HEK293 (cell line): Measurements from ENCODE around the gene LBHD1.
A peak's percentile ranks its signal among the peaks of the same experiment; 100 is the strongest.

Source experiments
- GLI2 ChIP-seq: fragments of 450-650 bp; formaldehyde crosslinking; IDR thresholded peaks from 2 replicates; pipeline ENCODE4; 2017; ENCODE audit warnings: missing biosample characterization, missing genetic modification characterization, low read depth, borderline replicate concordance
- HOXC10 ChIP-seq: sonication (generic); formaldehyde crosslinking; IDR thresholded peaks from 2 replicates; pipeline ENCODE4 v1.8.1; 2023; ENCODE audit warnings: mild to moderate bottlenecking, missing genetic modification reagents
- KLF16 ChIP-seq: fragments of 450-650 bp; formaldehyde crosslinking; IDR thresholded peaks from 2 replicates; pipeline ENCODE4 v1.5.1; 2017; ENCODE audit warnings: missing biosample characterization, missing genetic modification characterization
- MEIS1 ChIP-seq: sonication (generic); formaldehyde crosslinking; IDR thresholded peaks from 2 replicates; pipeline ENCODE4 v1.8.1; 2022; ENCODE audit warnings: missing genetic modification reagents, mild to moderate bottlenecking, borderline replicate concordance
- SCRT2 ChIP-seq: fragments of 450-650 bp; formaldehyde crosslinking; IDR thresholded peaks from 2 replicates; pipeline ENCODE4 v1.5.1; 2016; ENCODE audit warnings: missing biosample characterization, missing genetic modification characterization
- ZFHX2 ChIP-seq: fragments of 450-650 bp; formaldehyde crosslinking; conservative IDR thresholded peaks from 2 replicates; pipeline ENCODE4 v1.5.1; 2016; ENCODE audit warnings: missing biosample characterization, missing genetic modification characterization
- ZFP69B ChIP-seq: fragments of 450-650 bp; formaldehyde crosslinking; IDR thresholded peaks from 2 replicates; pipeline ENCODE4 v1.5.1; 2016; ENCODE audit warnings: missing biosample characterization, missing genetic modification characterization
- ZIC2 ChIP-seq: fragments of 450-650 bp; formaldehyde crosslinking; IDR thresholded peaks from 2 replicates; pipeline ENCODE4 v1.5.1; 2016; ENCODE audit warnings: missing biosample characterization, missing genetic modification characterization
- ZNF112 ChIP-seq: fragments of 450-650 bp; formaldehyde crosslinking; IDR thresholded peaks from 2 replicates; pipeline ENCODE4 v1.5.0; 2017; ENCODE audit warnings: missing biosample characterization, missing genetic modification characterization
- ZNF133 ChIP-seq: fragments of 450-650 bp; formaldehyde crosslinking; IDR thresholded peaks from 2 replicates; pipeline ENCODE4 v1.5.1; 2016; ENCODE audit warnings: missing biosample characterization, missing genetic modification characterization
- ZNF140 ChIP-seq: fragments of 450-650 bp; formaldehyde crosslinking; IDR thresholded peaks from 2 replicates; pipeline ENCODE4 v1.5.1; 2016; ENCODE audit warnings: missing biosample characterization, missing genetic modification characterization
- ZNF16 ChIP-seq: fragments of 450-650 bp; formaldehyde crosslinking; IDR thresholded peaks from 2 replicates; pipeline ENCODE4 v1.5.1; 2016; ENCODE audit warnings: low read depth, missing biosample characterization, missing genetic modification characterization
- ZNF24 ChIP-seq: fragments of 450-650 bp; formaldehyde crosslinking; IDR thresholded peaks from 2 replicates; pipeline ENCODE4 v1.5.1; 2016; ENCODE audit warnings: missing biosample characterization, missing genetic modification characterization
- ZNF391 ChIP-seq: fragments of 450-650 bp; formaldehyde crosslinking; IDR thresholded peaks from 2 replicates; pipeline ENCODE4 v1.5.1; 2016; ENCODE audit warnings: low read depth, missing biosample characterization, missing genetic modification characterization, borderline replicate concordance
- ZNF416 ChIP-seq: fragments of 450-650 bp; formaldehyde crosslinking; IDR thresholded peaks from 2 replicates; pipeline ENCODE4 v1.5.1; 2016; ENCODE audit warnings: missing biosample characterization, missing genetic modification characterization
- ZNF433 ChIP-seq: fragments of 450-650 bp; formaldehyde crosslinking; IDR thresholded peaks from 2 replicates; pipeline ENCODE4 v1.5.1; 2016; ENCODE audit warnings: missing biosample characterization, missing genetic modification characterization, low read depth
- ZNF521 ChIP-seq: fragments of 450-650 bp; formaldehyde crosslinking; IDR thresholded peaks from 2 replicates; pipeline ENCODE4 v1.5.1; 2017; ENCODE audit warnings: missing biosample characterization, mild to moderate bottlenecking, missing genetic modification characterization
- ZNF529 ChIP-seq: fragments of 450-650 bp; formaldehyde crosslinking; IDR thresholded peaks from 2 replicates; pipeline ENCODE4 v1.5.1; 2017; ENCODE audit warnings: missing genetic modification characterization, missing biosample characterization; ENCODE audit not compliant: insufficient replicate concordance
- ZNF549 ChIP-seq: fragments of 450-650 bp; IDR thresholded peaks from 2 replicates; pipeline ENCODE4 v1.5.1; 2018; ENCODE audit warnings: missing biosample characterization, missing genetic modification characterization, mild to moderate bottlenecking, inconsistent platforms, moderate library complexity
- ZNF561 ChIP-seq: fragments of 450-650 bp; IDR thresholded peaks from 2 replicates; pipeline ENCODE4 v1.5.1; 2018; ENCODE audit warnings: missing biosample characterization, missing genetic modification characterization, borderline replicate concordance
- ZNF596 ChIP-seq: fragments of 450-650 bp; IDR thresholded peaks from 2 replicates; pipeline ENCODE4 v1.5.0; 2018; ENCODE audit warnings: missing biosample characterization, mild to moderate bottlenecking, missing genetic modification characterization, moderate library complexity
- ZNF621 ChIP-seq: fragments of 450-650 bp; formaldehyde crosslinking; IDR thresholded peaks from 2 replicates; pipeline ENCODE4 v1.5.1; 2017; ENCODE audit warnings: missing biosample characterization, missing genetic modification characterization
- ZNF654 ChIP-seq: fragments of 450-650 bp; formaldehyde crosslinking; IDR thresholded peaks from 2 replicates; pipeline ENCODE4 v1.5.1; 2016; ENCODE audit warnings: low read depth, missing biosample characterization, missing genetic modification characterization
- ZNF768 ChIP-seq: fragments of 450-650 bp; formaldehyde crosslinking; IDR thresholded peaks from 2 replicates; pipeline ENCODE4 v1.5.1; 2018; ENCODE audit warnings: missing biosample characterization, mild to moderate bottlenecking, missing genetic modification characterization
- ZNF777 ChIP-seq: fragments of 450-650 bp; formaldehyde crosslinking; IDR thresholded peaks from 2 replicates; pipeline ENCODE4 v1.5.1; 2017; ENCODE audit warnings: missing biosample characterization, missing genetic modification characterization, borderline replicate concordance
- ZNF792 ChIP-seq: fragments of 450-650 bp; formaldehyde crosslinking; IDR thresholded peaks from 2 replicates; pipeline ENCODE4 v1.5.1; 2016; ENCODE audit warnings: missing biosample characterization, missing genetic modification characterization
- TF ChIP-seq, protein P1 (sequence below): fragments of 450-650 bp; formaldehyde crosslinking; IDR thresholded peaks from 2 replicates; pipeline ENCODE4 v1.5.1; 2016; ENCODE audit warnings: missing biosample characterization, missing genetic modification characterization
- TF ChIP-seq, protein P2 (sequence below): fragments of 450-650 bp; IDR thresholded peaks from 2 replicates; pipeline ENCODE4 v1.5.1; 2018; ENCODE audit warnings: missing biosample characterization, mild to moderate bottlenecking, missing genetic modification characterization
- TF ChIP-seq, protein P3 (sequence below): fragments of 450-650 bp; formaldehyde crosslinking; IDR thresholded peaks from 2 replicates; pipeline ENCODE4 v1.5.1; 2016; ENCODE audit warnings: missing biosample characterization, missing genetic modification characterization, borderline replicate concordance

LBHD1 gene

DNA sequence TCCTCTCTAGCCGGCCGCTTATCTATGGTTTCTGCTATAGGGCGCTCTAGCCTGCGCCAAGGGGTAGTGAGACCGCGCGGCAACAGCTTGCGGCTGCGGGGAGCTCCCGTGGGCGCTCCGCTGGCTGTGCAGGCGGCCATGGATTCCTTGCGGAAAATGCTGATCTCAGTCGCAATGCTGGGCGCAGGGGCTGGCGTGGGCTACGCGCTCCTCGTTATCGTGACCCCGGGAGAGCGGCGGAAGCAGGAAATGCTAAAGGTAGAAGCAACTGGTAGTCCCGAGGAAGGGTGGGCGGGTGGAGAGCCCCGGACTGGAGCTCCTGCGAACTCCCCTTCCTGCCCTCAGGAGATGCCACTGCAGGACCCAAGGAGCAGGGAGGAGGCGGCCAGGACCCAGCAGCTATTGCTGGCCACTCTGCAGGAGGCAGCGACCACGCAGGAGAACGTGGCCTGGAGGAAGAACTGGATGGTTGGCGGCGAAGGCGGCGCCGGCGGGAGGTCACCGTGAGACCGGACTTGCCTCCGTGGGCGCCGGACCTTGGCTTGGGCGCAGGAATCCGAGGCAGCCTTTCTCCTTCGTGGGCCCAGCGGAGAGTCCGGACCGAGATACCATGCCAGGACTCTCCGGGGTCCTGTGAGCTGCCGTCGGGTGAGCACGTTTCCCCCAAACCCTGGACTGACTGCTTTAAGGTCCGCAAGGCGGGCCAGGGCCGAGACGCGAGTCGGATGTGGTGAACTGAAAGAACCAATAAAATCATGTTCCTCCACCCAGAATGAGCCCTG lies at the start of gene LBHD1, which contains the start of gene UQCC3 (continued):
- no peak for TF ChIP-seq GLI2 (tag by site-specific recombination)
- TF ChIP-seq ZNF521 (tag by site-specific recombination): no peak
- no peak for TF ChIP-seq ZNF16 (tag by site-specific recombination)
- TF ChIP-seq ZNF391 (tag by site-specific recombination): no peak
- TF ChIP-seq MEIS1: no peak
- TF ChIP-seq ZNF433: no peak
- TF ChIP-seq ZNF777: no peak
- TF ChIP-seq, protein P1, sequence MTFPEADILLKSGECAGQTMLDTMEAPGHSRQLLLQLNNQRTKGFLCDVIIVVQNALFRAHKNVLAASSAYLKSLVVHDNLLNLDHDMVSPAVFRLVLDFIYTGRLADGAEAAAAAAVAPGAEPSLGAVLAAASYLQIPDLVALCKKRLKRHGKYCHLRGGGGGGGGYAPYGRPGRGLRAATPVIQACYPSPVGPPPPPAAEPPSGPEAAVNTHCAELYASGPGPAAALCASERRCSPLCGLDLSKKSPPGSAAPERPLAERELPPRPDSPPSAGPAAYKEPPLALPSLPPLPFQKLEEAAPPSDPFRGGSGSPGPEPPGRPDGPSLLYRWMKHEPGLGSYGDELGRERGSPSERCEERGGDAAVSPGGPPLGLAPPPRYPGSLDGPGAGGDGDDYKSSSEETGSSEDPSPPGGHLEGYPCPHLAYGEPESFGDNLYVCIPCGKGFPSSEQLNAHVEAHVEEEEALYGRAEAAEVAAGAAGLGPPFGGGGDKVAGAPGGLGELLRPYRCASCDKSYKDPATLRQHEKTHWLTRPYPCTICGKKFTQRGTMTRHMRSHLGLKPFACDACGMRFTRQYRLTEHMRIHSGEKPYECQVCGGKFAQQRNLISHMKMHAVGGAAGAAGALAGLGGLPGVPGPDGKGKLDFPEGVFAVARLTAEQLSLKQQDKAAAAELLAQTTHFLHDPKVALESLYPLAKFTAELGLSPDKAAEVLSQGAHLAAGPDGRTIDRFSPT: 0 out of 2 replicates have a peak, but pooled peaks have one; percentile 10
- TF ChIP-seq SCRT2 (tag by site-specific recombination): peak; percentile 99
- TF ChIP-seq ZFHX2 (tag by site-specific recombination): peak; percentile 83
- TF ChIP-seq ZNF768: no peak
- TF ChIP-seq ZNF792 (tag by site-specific recombination): no peak
- peak; percentile 46; the same call in 1 of the 2 replicates for TF ChIP-seq ZNF561 (tag by site-specific recombination)
- TF ChIP-seq ZNF596 (tag by site-specific recombination): no peak
- peak; percentile 74 for TF ChIP-seq ZIC2 (tag by site-specific recombination)
- no peak for TF ChIP-seq ZNF416 (tag by site-specific recombination)
- TF ChIP-seq ZFP69B (tag by site-specific recombination): peak; percentile 77; the same call in 1 of the 2 replicates
- no peak for TF ChIP-seq ZNF529 (tag by site-specific recombination)
- TF ChIP-seq, protein P2, sequence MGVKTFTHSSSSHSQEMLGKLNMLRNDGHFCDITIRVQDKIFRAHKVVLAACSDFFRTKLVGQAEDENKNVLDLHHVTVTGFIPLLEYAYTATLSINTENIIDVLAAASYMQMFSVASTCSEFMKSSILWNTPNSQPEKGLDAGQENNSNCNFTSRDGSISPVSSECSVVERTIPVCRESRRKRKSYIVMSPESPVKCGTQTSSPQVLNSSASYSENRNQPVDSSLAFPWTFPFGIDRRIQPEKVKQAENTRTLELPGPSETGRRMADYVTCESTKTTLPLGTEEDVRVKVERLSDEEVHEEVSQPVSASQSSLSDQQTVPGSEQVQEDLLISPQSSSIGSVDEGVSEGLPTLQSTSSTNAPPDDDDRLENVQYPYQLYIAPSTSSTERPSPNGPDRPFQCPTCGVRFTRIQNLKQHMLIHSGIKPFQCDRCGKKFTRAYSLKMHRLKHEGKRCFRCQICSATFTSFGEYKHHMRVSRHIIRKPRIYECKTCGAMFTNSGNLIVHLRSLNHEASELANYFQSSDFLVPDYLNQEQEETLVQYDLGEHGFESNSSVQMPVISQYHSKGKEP (tag by site-specific recombination): no peak
- TF ChIP-seq ZNF654 (tag by site-specific recombination): no peak
- TF ChIP-seq ZNF112 (tag by site-specific recombination): no peak
- no peak for TF ChIP-seq ZNF549 (tag by site-specific recombination)
- TF ChIP-seq ZNF24 (tag by site-specific recombination): no peak
- TF ChIP-seq, protein P3, sequence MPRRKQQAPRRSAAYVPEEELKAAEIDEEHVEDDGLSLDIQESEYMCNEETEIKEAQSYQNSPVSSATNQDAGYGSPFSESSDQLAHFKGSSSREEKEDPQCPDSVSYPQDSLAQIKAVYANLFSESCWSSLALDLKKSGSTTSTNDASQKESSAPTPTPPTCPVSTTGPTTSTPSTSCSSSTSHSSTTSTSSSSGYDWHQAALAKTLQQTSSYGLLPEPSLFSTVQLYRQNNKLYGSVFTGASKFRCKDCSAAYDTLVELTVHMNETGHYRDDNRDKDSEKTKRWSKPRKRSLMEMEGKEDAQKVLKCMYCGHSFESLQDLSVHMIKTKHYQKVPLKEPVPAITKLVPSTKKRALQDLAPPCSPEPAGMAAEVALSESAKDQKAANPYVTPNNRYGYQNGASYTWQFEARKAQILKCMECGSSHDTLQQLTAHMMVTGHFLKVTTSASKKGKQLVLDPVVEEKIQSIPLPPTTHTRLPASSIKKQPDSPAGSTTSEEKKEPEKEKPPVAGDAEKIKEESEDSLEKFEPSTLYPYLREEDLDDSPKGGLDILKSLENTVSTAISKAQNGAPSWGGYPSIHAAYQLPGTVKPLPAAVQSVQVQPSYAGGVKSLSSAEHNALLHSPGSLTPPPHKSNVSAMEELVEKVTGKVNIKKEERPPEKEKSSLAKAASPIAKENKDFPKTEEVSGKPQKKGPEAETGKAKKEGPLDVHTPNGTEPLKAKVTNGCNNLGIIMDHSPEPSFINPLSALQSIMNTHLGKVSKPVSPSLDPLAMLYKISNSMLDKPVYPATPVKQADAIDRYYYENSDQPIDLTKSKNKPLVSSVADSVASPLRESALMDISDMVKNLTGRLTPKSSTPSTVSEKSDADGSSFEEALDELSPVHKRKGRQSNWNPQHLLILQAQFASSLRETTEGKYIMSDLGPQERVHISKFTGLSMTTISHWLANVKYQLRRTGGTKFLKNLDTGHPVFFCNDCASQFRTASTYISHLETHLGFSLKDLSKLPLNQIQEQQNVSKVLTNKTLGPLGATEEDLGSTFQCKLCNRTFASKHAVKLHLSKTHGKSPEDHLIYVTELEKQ (tag by site-specific recombination): 0 out of 2 replicates have a peak, but pooled peaks have one; percentile 33
- peak; percentile 28; the same call in 1 of the 2 replicates for TF ChIP-seq HOXC10
- no peak for TF ChIP-seq ZNF140 (tag by site-specific recombination)
- TF ChIP-seq KLF16 (tag by site-specific recombination): no peak
- no peak for TF ChIP-seq ZNF133 (tag by site-specific recombination)
- TF ChIP-seq ZNF621 (tag by site-specific recombination): no peak
